ENCODE measurements around the gene MCM6. TPM values are rescaled to one million over a fixed set of nuclear protein-coding genes. Genes with fewer than 3 reads are reported as not detected.
"Not testable (repeated sequence)": the region's sequence is repeated elsewhere in the genome, so short reads cannot be mapped to it uniquely, and the experiment has no call there.

MCM6 gene
- total RNA-seq, 1 donor from 2014 or later = 177 TPM

DNA sequence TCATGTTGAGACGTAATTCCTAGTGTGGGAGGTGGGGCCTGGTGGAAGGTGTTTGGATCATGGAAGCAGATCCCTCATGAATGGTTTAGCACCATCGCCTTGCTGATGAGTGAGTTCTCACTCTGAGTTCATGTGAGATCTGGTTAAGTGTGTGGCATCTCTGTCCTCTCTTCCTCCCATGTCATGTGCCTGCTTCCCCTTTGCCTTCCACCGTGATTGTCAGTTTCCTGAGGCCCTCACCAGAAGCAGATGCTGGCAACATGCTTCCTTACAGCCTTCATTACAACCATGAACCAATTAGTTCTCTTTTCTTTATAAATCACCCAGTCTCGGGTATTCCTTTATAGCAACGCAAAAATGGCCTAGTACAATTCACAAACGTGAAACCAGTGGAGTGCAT, 14.6 kb upstream of the MCM6 start:
- Mint-ChIP-seq H3K27me3 (ENCODE audit: insufficient read depth) (peaks cover 5% of the 10 kb centered on the region), H3K36me3 (ENCODE audit: low read depth) (peaks cover 4% of the 10 kb centered on the region), H3K9me3 (peaks cover 9% of the 10 kb centered on the region), H3K27ac (no peak overlapping the region), H3K4me3 (no peak overlapping the region), H3K4me1 (ENCODE audit: low read depth) (no peaks in the 10 kb centered on the region)
- DNase-seq (ENCODE audit: low spot score) = no peak
- intact Hi-C loops (cut with micrococcal nuclease) = no loop called here

DNA sequence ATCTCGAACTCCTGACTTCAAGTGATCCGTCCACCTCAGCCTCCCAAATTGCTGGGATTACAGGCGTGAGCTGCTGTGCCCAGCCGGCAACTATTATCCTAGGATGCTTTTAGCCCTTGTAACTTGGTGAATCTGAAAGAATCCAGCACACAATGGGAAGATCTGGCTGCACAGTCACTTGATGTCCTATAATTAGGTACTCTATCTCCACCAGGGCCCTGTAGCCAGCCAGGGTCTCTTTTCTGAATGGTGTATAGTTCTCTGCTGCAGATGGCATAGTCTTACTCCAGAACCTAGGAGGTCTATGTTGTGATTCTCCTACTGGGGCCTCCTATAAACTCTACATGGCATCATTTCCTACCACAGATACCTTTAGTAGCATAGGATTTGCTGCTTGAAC, 13.9 kb upstream of the MCM6 start:
- Mint-ChIP-seq H3K9me3 (peaks cover 9% of the 10 kb centered on the region), H3K36me3 (ENCODE audit: low read depth) (peaks cover 4% of the 10 kb centered on the region), H3K4me1 (ENCODE audit: low read depth) (no peaks in the 10 kb centered on the region), H3K27me3 (ENCODE audit: insufficient read depth) (peaks cover 11% of the 10 kb centered on the region), H3K27ac (no peak overlapping the region), H3K4me3 (no peak overlapping the region)
- DNase-seq (ENCODE audit: low spot score) = no peak
- intact Hi-C loops (cut with micrococcal nuclease) = no loop called here

DNA sequence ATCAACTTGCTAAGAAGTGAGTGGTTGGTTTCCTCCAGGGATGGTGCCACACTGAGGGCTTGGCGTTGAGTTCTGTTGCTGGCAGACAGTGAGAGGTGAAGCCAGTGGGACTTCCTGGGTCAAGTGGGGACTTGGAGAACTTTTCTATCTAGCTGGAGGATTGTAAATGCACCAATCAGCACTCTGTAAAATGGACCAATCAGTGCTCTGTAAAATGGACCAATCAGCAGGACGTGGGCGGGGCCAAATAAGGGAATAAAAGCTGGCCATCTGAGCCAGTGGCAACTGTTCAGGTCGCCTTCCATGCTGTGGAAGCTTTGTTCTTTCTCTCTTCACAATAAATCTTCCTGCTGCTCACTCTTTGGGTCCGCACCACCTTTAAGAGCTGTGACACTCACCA, 12.3 kb upstream of the MCM6 start:
- H3K4me3 Mint-ChIP-seq; DNase-seq (ENCODE audit: low spot score); H3K9me3 Mint-ChIP-seq; intact Hi-C loops (cut with micrococcal nuclease); H3K27ac Mint-ChIP-seq; H3K4me1 Mint-ChIP-seq (ENCODE audit: low read depth); H3K36me3 Mint-ChIP-seq (ENCODE audit: low read depth): not testable (repeated sequence)
- H3K27me3 Mint-ChIP-seq (ENCODE audit: insufficient read depth) = peaks cover 16% of the 10 kb centered on the region

DNA sequence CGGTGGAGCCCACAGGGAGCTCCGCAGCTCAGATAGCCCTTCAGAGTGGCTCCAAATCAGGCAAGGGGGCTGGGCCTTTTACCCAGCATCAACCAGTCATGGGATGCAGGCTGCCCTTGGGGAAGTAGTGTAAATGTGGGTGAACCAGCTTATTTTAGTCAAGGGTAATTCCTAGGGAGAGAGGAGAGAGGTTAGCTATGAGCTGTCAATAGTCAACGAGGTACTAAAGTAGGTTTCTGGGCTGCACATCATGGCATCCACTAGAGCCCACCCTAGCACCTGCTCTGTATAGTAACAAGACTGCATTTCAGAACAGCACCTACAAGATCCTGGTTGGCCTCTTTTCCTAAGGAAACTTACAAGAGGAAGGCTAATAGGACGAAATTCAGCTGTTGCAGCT, 9.5 kb upstream of the MCM6 start:
- Mint-ChIP-seq H3K9me3 (peaks cover 9% of the 10 kb centered on the region), H3K27ac (no peak overlapping the region), H3K36me3 (ENCODE audit: low read depth) (peaks cover 4% of the 10 kb centered on the region), H3K27me3 (ENCODE audit: insufficient read depth) (peaks cover 25% of the 10 kb centered on the region), H3K4me1 (ENCODE audit: low read depth) (no peaks in the 10 kb centered on the region), H3K4me3 (no peak overlapping the region)
- intact Hi-C loops (cut with micrococcal nuclease) = no loop called here
- no peak for DNase-seq (ENCODE audit: low spot score)

DNA sequence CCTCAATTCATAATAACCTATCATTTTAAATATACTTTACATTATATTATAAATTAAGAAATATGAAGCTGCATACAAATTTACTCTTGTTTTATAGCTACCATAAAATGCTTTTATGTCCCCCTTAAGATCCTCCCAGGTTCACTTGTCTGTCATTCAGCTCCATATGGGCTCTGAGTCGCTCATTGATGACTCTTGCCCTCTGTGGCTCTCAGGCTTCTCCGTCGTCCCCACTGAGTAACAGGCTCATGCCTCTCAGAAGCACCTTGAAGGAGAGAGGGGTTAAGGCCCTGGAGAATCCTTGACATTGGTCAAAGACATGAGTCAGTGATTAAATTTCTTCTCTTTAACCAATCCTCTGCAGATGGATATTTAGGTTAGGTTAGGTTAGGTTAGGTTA, 6.2 kb upstream of the MCM6 start:
- Mint-ChIP-seq H3K27me3 (ENCODE audit: insufficient read depth) (peaks cover 26% of the 10 kb centered on the region), H3K9me3 (no peaks in the 10 kb centered on the region), H3K4me1 (ENCODE audit: low read depth) (no peaks in the 10 kb centered on the region), H3K4me3 (no peak overlapping the region), H3K36me3 (ENCODE audit: low read depth) (no peaks in the 10 kb centered on the region), H3K27ac (no peak overlapping the region)
- DNase-seq (ENCODE audit: low spot score) = no peak
- intact Hi-C loops (cut with micrococcal nuclease) = no loop called here

DNA sequence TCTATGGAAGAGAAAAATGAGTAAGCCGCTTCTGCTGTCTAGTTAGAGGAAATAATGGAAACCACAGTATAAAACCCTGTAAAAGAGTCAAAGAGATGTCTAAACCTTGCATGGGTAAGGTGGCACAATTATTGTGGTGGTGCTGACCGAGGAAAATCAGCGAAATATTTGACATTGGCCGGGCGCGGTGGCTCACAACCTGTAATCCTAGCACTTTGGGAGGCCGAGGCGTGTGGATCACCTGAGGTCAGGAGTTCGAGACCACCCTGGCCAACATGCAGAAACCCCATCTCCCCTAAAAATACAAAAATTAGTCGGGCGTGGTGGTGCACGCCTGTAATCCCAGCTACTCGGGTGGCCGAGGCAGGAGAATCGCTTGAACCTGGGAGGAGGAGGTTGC, 527 bp upstream of the MCM6 start:
- DNase-seq (ENCODE audit: low spot score); H3K27me3 Mint-ChIP-seq (ENCODE audit: insufficient read depth); H3K9me3 Mint-ChIP-seq: not testable (repeated sequence)
- Mint-ChIP-seq H3K4me1 (ENCODE audit: low read depth) (peaks cover 39% of the 10 kb centered on the region), H3K4me3 (peak overlapping the region; percentile 98), H3K27ac (peak overlapping the region; percentile 99), H3K36me3 (ENCODE audit: low read depth) (peaks cover 23% of the 10 kb centered on the region)
- intact Hi-C loops (cut with micrococcal nuclease) = loop anchor here (1.0 to 5.0 kb wide), 12 partner anchors 36 to 1759 kb away; partner anchors contain the start of genes CCNT2, DARS1, RAB3GAP1 and UBXN4

DNA sequence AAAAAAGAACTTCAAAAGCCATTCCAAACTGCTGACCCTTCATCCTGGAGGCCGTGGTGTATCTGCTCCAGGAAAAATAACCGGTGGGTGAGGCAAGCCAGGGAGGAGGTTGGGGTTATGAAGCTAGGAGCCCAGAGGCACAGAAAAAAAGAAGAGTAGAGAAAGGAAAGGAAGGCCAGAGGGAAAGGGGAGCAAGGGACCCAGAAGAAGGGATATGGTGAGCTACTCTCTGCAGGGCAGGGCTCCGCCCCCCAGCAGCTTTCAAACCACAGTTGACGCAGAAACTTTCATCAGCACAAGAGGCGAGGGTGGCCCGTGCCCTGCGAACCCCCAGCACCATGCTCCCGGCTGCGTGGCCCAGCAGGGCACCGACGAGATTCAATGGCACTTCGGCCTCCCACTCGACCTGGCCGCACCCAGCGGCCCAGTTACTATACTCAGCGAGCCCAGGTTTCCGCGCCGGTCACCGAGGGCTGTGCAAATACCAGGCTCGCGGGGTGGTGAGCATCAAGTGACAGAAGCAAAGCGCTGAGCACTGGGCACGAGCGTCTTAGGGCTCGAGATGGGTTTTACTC, 665 bp downstream of the MCM6 start:
- H3K4me1 Mint-ChIP-seq (ENCODE audit: low read depth) = peaks cover 50% of the 10 kb centered on the region
- intact Hi-C loops (cut with micrococcal nuclease) = loop anchor here (1.0 to 5.0 kb wide), 14 partner anchors 37 to 1758 kb away; partner anchors contain the start of genes CCNT2, DARS1, RAB3GAP1 and UBXN4
- H3K4me3 Mint-ChIP-seq = peak overlapping the region; percentile 98
- no peaks in the 10 kb centered on the region for H3K9me3 Mint-ChIP-seq
- H3K27me3 Mint-ChIP-seq (ENCODE audit: insufficient read depth) = peaks cover 2% of the 10 kb centered on the region
- peak; percentile 66 for DNase-seq (ENCODE audit: low spot score)
- H3K27ac Mint-ChIP-seq = peak overlapping the region; percentile 97
- H3K36me3 Mint-ChIP-seq (ENCODE audit: low read depth) = peaks cover 33% of the 10 kb centered on the region

DNA sequence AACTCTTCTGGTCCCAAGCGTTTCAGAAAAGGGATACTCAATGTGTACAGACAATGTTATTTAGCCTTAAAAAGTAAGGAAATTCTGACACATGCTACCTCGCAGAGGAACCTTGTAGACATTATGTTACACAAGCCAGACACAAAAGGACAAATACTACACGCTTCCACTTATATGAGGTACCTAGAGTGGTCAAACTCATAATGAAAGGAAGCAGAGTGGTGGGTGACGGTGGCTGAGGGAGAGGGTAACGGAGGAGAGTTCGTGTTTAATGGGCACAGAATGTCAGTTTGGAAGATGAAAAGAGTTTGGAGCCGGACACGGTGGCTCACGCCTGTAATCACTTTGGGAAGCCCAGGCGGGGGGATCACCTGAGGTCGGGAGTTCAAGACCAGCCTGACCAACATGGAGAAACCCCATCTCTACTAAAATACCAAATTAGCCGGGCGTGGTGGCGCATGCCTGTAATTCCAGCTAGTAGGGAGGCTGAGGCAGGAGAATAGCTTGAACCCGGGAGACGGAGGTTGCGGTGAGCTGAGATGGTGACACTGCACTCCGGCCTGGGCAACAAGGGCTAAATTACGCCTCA, 1.4 kb downstream of the MCM6 start:
- peak overlapping the region; percentile 98 for H3K4me3 Mint-ChIP-seq

DNA sequence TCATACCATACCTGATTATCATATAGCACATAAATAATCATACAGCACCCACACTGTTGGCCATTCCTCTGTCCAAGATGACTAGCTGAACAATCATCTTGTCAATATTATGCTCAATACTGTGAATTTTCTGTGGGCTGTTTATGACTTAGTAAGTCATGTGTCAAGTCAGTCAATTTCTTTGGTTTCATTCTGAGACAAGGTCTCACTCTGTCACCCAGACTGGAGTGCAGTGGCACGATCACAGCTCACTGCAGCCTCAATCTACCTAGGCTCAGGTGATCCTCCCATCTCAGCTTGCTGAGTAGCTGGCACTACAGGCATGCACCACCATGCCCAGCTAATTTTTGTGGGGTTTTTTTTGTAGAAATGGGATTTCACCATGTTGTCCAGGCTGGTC, 5.7 kb downstream of the MCM6 start:
- DNase-seq (ENCODE audit: low spot score) = no peak
- H3K4me3 Mint-ChIP-seq = no peak overlapping the region

More for the DNA sequence above, 1.4 kb downstream of the MCM6 start:
- H3K4me1 Mint-ChIP-seq (ENCODE audit: low read depth) = peaks cover 54% of the 10 kb centered on the region
- H3K36me3 Mint-ChIP-seq (ENCODE audit: low read depth) = peaks cover 39% of the 10 kb centered on the region
- H3K27ac Mint-ChIP-seq = peak overlapping the region; percentile 97
- H3K27me3 Mint-ChIP-seq (ENCODE audit: insufficient read depth) = peaks cover 2% of the 10 kb centered on the region
- intact Hi-C loops (cut with micrococcal nuclease) = loop anchor here (1.0 to 5.0 kb wide), 4 partner anchors 37 to 1758 kb away; no protein-coding TSS in a partner anchor
- H3K9me3 Mint-ChIP-seq = no peaks in the 10 kb centered on the region
- DNase-seq (ENCODE audit: low spot score) = no peak

DNA sequence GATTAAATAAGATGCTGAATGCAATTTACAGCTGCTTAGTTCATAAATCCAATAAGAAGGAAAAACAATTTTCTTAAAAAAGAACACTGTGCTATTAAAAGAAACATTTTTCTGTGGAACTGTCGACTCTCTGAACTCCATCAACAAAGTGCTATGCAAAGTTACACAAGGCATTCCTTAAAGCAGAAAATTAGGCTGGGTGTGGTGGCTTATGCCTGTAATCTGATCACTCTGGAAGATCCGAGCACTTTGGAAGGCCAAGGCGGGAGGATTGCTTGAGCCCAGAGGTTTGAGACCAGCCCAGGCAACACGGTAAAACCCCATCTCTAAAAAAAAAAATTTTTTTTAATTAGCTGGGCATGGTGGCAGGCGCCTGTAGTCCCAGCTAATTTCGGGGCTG, 13.0 kb downstream of the MCM6 start:
- H3K4me3 Mint-ChIP-seq = no peak overlapping the region
- H3K27me3 Mint-ChIP-seq (ENCODE audit: insufficient read depth) = no peaks in the 10 kb centered on the region
- no peak overlapping the region for H3K27ac Mint-ChIP-seq
- no peak for DNase-seq (ENCODE audit: low spot score)
- H3K9me3 Mint-ChIP-seq = no peaks in the 10 kb centered on the region
- peaks cover 55% of the 10 kb centered on the region for H3K36me3 Mint-ChIP-seq (ENCODE audit: low read depth)
- peaks cover 44% of the 10 kb centered on the region for H3K4me1 Mint-ChIP-seq (ENCODE audit: low read depth)
- intact Hi-C loops (cut with micrococcal nuclease) = loop anchor here (5.0 kb wide), 1 partner anchor 91 kb away; no protein-coding TSS in a partner anchor

More for the DNA sequence above, 5.7 kb downstream of the MCM6 start:
- H3K27me3 Mint-ChIP-seq (ENCODE audit: insufficient read depth) = no peaks in the 10 kb centered on the region
- peaks cover 63% of the 10 kb centered on the region for H3K36me3 Mint-ChIP-seq (ENCODE audit: low read depth)
- no peaks in the 10 kb centered on the region for H3K9me3 Mint-ChIP-seq
- H3K27ac Mint-ChIP-seq = peak overlapping the region; percentile 35
- intact Hi-C loops (cut with micrococcal nuclease) = loop anchor here (1.0 kb wide), 1 partner anchor 512 kb away; no protein-coding TSS in a partner anchor
- peaks cover 75% of the 10 kb centered on the region for H3K4me1 Mint-ChIP-seq (ENCODE audit: low read depth)

DNA sequence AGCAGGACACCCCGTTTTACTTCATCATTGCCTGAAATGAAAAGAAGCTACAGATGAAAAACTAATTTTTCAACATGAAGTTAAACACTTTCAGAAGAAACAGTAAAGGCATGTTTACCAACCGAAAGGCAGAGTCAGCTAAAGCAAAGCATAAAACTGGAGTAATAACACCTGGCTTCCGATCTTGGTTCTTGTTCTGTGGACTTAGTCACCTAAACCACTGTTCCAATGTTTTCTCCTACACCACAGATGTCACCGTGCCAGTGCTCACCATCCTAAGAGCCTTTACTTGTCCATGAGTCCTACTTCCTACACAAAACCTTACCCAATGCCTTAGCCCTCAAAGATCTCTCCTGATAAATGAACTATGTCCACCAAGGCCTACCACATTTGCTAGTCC, 13.5 kb downstream of the MCM6 start:
- intact Hi-C loops (cut with micrococcal nuclease) = loop anchor here (5.0 kb wide), 1 partner anchor 90 kb away; no protein-coding TSS in a partner anchor
- no peak overlapping the region for H3K27ac Mint-ChIP-seq

DNA sequence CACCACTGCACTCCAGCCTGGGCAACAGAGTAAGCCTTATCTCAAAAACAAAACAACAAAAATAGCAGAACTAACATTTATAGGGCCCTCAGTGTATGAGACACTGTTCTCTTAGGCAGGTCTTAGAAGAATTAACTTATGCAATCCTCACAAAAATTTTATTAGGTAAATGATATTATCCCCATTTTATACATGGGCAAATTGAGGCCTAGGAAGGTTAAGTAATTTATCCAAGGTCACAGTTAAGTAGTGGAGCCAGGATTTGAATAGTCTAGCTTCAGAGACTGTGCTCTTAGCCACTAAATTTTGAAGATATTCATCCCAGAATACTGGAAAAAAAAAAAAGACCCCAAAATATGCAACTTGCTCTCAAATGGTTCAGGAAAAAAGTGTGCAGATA, 22.8 kb downstream of the MCM6 start:
- intact Hi-C loops (cut with micrococcal nuclease) = loop anchor here (5.0 kb wide), 1 partner anchor 71 kb away; no protein-coding TSS in a partner anchor
- no peak overlapping the region for H3K27ac Mint-ChIP-seq
- no peaks in the 10 kb centered on the region for H3K27me3 Mint-ChIP-seq (ENCODE audit: insufficient read depth)
- H3K9me3 Mint-ChIP-seq = no peaks in the 10 kb centered on the region
- H3K4me3 Mint-ChIP-seq = no peak overlapping the region
- peaks cover 52% of the 10 kb centered on the region for H3K36me3 Mint-ChIP-seq (ENCODE audit: low read depth)
- H3K4me1 Mint-ChIP-seq (ENCODE audit: low read depth) = no peaks in the 10 kb centered on the region
- DNase-seq (ENCODE audit: low spot score) = no peak

More for the DNA sequence above, 13.5 kb downstream of the MCM6 start:
- Mint-ChIP-seq H3K27me3 (ENCODE audit: insufficient read depth) (no peaks in the 10 kb centered on the region), H3K4me3 (no peak overlapping the region), H3K9me3 (no peaks in the 10 kb centered on the region), H3K4me1 (ENCODE audit: low read depth) (peaks cover 39% of the 10 kb centered on the region), H3K36me3 (ENCODE audit: low read depth) (peaks cover 55% of the 10 kb centered on the region)
- no peak for DNase-seq (ENCODE audit: low spot score)

DNA sequence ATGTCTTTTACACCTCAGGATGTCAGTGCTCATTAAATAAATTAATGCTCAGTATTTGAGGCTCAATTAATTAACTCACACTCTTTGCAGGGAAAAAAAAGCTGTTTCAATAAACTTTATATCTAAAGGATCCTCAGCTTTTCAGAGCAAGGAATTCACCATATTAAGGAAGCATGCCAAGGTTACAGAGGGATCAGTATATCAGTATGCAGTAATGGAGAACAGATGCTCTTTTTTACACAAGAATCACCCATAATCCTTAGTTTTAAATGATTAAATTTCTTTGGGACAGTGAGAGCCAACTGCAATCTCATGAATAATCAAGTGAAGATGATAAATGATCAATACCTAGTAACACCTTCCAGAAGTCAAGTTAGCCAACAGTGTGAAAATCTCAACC, 24.4 kb downstream of the MCM6 start:
- H3K9me3 Mint-ChIP-seq = no peaks in the 10 kb centered on the region
- H3K4me1 Mint-ChIP-seq (ENCODE audit: low read depth) = no peaks in the 10 kb centered on the region
- H3K36me3 Mint-ChIP-seq (ENCODE audit: low read depth) = peaks cover 49% of the 10 kb centered on the region
- no peak for DNase-seq (ENCODE audit: low spot score)
- intact Hi-C loops (cut with micrococcal nuclease) = loop anchor here (2.0 to 5.0 kb wide), 2 partner anchors 13 to 70 kb away; no protein-coding TSS in a partner anchor
- H3K4me3 Mint-ChIP-seq = no peak overlapping the region
- no peak overlapping the region for H3K27ac Mint-ChIP-seq
- no peaks in the 10 kb centered on the region for H3K27me3 Mint-ChIP-seq (ENCODE audit: insufficient read depth)

Measured in activated T-helper 1 cell treated with anti-CD3 and anti-CD28 coated beads, Interleukin-12 subunit alpha, Interleukin-12 subunit beta, Interleukin-2, Interleukin-4 antibody, amounts not matched to agents 30 ng/mL and 10 ng/mL and 1 ng/mL, durations not matched to agents 14 hours and 24 hours and 36 hours (primary cell).